Skeletal muscle cell (primary cell): Measurements from ENCODE around the gene ECSIT.

Source experiments
- DNase-seq: peaks from one replicate; pipeline ENCODE4 v3.0.0-alpha.2; 2010; ENCODE audit warnings: low read depth
- H3K4me3 ChIP-seq: 2 replicates; pipeline ENCODE4 v1.5.1; 2011; ENCODE audit warnings: low read depth, mild to moderate bottlenecking, control low read depth, low read length, moderate library complexity

ECSIT gene

DNA sequence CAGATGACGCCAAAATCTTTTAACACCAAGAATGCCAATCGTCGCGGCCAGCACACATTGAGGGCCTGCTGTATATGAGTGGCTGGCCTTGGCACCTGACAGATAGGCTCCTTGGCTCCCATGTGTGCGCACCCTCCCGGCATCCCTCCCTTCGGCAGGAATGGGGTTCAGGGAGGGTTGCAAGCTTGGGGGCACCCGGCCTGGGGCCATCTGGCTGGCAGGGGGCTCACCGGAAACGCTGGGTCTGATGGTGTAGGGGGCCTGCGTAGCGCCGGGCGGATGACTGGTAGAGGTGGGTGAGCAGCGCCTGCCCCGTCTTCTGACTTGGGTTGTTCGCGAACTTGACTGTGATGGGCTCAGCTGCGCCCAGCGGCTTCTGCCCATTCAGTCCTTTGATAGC, 71.1 kb downstream of the ECSIT start:
- no peak for DNase-seq
- no peak overlapping the region for H3K4me3 ChIP-seq

DNA sequence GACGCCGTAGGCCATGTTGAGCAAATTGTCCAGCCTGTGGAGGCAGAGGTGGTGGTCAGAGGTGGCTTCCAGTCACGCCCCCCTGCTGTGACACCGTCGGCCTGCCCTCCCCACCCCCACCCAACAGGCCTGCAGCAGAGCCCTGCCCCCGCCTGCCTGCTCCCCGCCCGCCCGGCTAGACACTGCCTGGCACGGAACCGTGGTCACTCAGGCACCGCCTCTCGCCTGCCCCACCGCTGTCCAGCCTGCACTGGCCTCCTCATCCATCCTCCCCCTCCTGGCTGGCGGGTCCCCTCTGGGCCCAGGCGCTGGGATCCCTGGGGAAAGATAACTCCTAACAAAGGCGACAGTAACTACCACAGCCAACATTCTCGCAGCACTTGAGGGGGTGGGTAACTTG, 71.8 kb downstream of the ECSIT start:
- no peak overlapping the region for H3K4me3 ChIP-seq
- DNase-seq = no peak

DNA sequence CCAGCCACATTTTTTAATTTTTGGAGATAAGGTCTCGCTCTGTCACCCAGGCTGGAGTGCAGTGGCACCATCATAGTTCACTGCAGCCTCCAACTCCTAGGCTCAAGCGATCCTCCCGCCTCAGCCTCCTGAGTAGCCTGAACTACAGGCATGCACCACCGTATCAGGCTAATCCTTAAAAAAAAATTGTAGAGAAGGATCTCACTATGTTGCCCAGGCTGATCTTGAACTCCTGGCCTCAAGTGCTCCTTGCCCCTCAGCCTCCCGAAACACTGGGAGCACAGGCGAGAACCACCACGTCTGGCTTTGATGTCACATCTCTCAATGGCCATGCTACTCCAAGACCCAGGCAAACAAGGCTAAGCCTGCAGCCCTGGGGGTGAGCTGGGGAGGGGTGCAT, 72.3 kb downstream of the ECSIT start:
- DNase-seq = no peak
- no peak overlapping the region for H3K4me3 ChIP-seq
